Fibroblast of lung (primary cell): Measurements from ENCODE around the gene UPF1. TPM values are rescaled to one million over a fixed set of nuclear protein-coding genes. Genes with fewer than 3 reads are reported as not detected.

Experiments
- DNase-seq, 2 donors: peaks; one replicate each; pipeline versions ENCODE4 v3.0.0 to v3.0.0-alpha.2; 2010; ENCODE audit warnings: low read depth in 2 of 2
- H2AFZ ChIP-seq: 2 replicates; pipeline ENCODE4 v1.5.1; 2012; ENCODE audit warnings: low read length, control low read depth, inconsistent platforms
- H3K27ac ChIP-seq: 2 replicates; pipeline ENCODE4 v1.5.1; 2011; ENCODE audit warnings: low read length, control low read depth; ENCODE audit not compliant: insufficient read depth
- H3K27me3 ChIP-seq: 2 replicates; pipeline ENCODE4 v1.5.1; 2011; ENCODE audit warnings: mild to moderate bottlenecking, low read length; ENCODE audit not compliant: control insufficient read depth, insufficient read depth
- H3K36me3 ChIP-seq: 2 replicates; pipeline ENCODE4 v1.5.1; 2011; ENCODE audit warnings: low read length; ENCODE audit not compliant: control insufficient read depth, insufficient read depth
- H3K4me1 ChIP-seq: 2 replicates; pipeline ENCODE4 v1.5.1; 2011; ENCODE audit warnings: low read length; ENCODE audit not compliant: control insufficient read depth, insufficient read depth; ENCODE audit errors: extremely low read depth
- H3K4me2 ChIP-seq: 2 replicates; pipeline ENCODE4 v1.5.1; 2011; ENCODE audit warnings: low read length, control low read depth; ENCODE audit not compliant: insufficient read depth; ENCODE audit errors: extremely low read depth
- H3K4me3 ChIP-seq, 4 experiments: fragments of 200-600 bp in 1 of 4; sonication (generic) in 1 of 4; replicated peaks in 1 of 4; 2 replicates each; pipeline ENCODE4 v1.5.1; 2011 to 2016; ENCODE audit warnings: low read length in 4 of 4, low read depth in 3 of 4, mild to moderate bottlenecking in 3 of 4, control low read depth in 2 of 4, inconsistent platforms in 1 of 4, mixed read lengths in 1 of 4; ENCODE audit not compliant: insufficient read depth in 1 of 4; ENCODE audit errors: control extremely low read depth in 1 of 4
- H3K79me2 ChIP-seq: 2 replicates; pipeline ENCODE4 v1.5.1; 2012; ENCODE audit warnings: mild to moderate bottlenecking, low read length, inconsistent platforms; ENCODE audit not compliant: control insufficient read depth, insufficient read depth
- H3K9ac ChIP-seq: 2 replicates; pipeline ENCODE4 v1.5.1; 2011; ENCODE audit warnings: mild to moderate bottlenecking, low read length, control low read depth; ENCODE audit not compliant: insufficient read depth
- H3K9me3 ChIP-seq: 2 replicates; pipeline ENCODE4 v1.5.1; 2012; ENCODE audit warnings: low read depth, low read length; ENCODE audit not compliant: control insufficient read depth, insufficient read depth
- H4K20me1 ChIP-seq: 2 replicates; pipeline ENCODE4 v1.5.1; 2011; ENCODE audit warnings: low read length; ENCODE audit not compliant: control insufficient read depth, insufficient read depth; ENCODE audit errors: extremely low read depth
- CTCF ChIP-seq, 2 donors: IDR thresholded peaks in 1 of 2; conservative IDR thresholded peaks in 1 of 2; 1 replicate in 1 of 2; 2 replicates in 1 of 2; pipeline ENCODE4 v1.5.1; 2011 to 2012; ENCODE audit warnings: low read length in 2 of 2, control low read depth in 1 of 2, inconsistent platforms in 1 of 2, low read depth in 1 of 2, mild to moderate bottlenecking in 1 of 2
- EZH2 ChIP-seq: IDR thresholded peaks from 2 replicates; pipeline ENCODE4 v1.5.1; 2012; ENCODE audit warnings: low read length, control low read depth, mild to moderate bottlenecking; ENCODE audit errors: missing control alignments
- polyA plus RNA-seq, 2 donors: library from polyadenylated mRNA; depleted of rRNA in 1 of 2; stranded (reverse) in 1 of 2; unstranded in 1 of 2; fragments of >200 nt; gene quantifications; 2 replicates each; pipeline ENCODE4 v1.2.1, GENCODE V29; 2011 to 2012; ENCODE audit warnings: missing spikeins in 1 of 2
- total RNA-seq: library from RNA; depleted of rRNA; stranded (reverse); fragments of >200 nt; gene quantifications from 2 replicates; pipeline ENCODE4 v1.2.1, GENCODE V29; 2014

The UPF1 gene
- total and polyA plus RNA-seq, 2 donors (not counting 1 experiment from before 2014, with no cell fraction given) = 20.5 to 57.1 TPM

GRCh38 chr19:18847549-18848463 is 16.0 kb downstream of the UPF1 start:
- peak overlapping the region; percentile 86 for H3K27ac ChIP-seq
- H3K9me3 ChIP-seq = no peaks in the 10 kb centered on the region
- H3K36me3 ChIP-seq = peaks cover 23% of the 10 kb centered on the region
- TF ChIP-seq CTCF (conservative IDR thresholded peaks at IDR 0.05 in 1 of 2, IDR thresholded peaks at IDR 0.05 in 1 of 2; ENCODE audit: low read depth in 1 of 2, low read length in 2 of 2) = no peak
- TF ChIP-seq EZH2 = no peak
- H3K27me3 ChIP-seq = no peaks in the 10 kb centered on the region
- peaks cover 8% of the 10 kb centered on the region for H4K20me1 ChIP-seq
- H3K4me3 ChIP-seq = peak overlapping the region in 1 of 4 experiments; percentile 15
- H3K4me1 ChIP-seq = peaks cover 35% of the 10 kb centered on the region
- H3K9ac ChIP-seq = peak overlapping the region; percentile 27
- peaks cover 66% of the 10 kb centered on the region for H3K79me2 ChIP-seq
- H2AFZ ChIP-seq = no peak overlapping the region
- peak overlapping the region; percentile 78 for H3K4me2 ChIP-seq
- DNase-seq = peak in 1 of 2 donors; percentile 54

GRCh38 chr19:18848878-18849661 is 17.3 kb downstream of the UPF1 start:
- peak in 1 of 2 donors; percentile 67 for DNase-seq
- no peak overlapping the region for H2AFZ ChIP-seq

More at GRCh38 chr19:18848878-18849661, 17.3 kb downstream of the UPF1 start:
- H3K36me3 ChIP-seq = peaks cover 31% of the 10 kb centered on the region
- peaks cover 3% of the 10 kb centered on the region for H4K20me1 ChIP-seq
- peak overlapping the region in 1 of 4 experiments; percentile 14 for H3K4me3 ChIP-seq
- peaks cover 33% of the 10 kb centered on the region for H3K4me1 ChIP-seq
- H3K4me2 ChIP-seq = peak overlapping the region; percentile 75
- TF ChIP-seq CTCF (conservative IDR thresholded peaks at IDR 0.05 in 1 of 2, IDR thresholded peaks at IDR 0.05 in 1 of 2; ENCODE audit: low read depth in 1 of 2, low read length in 2 of 2) (no peak), EZH2 (no peak)
- no peaks in the 10 kb centered on the region for H3K27me3 ChIP-seq
- peaks cover 55% of the 10 kb centered on the region for H3K79me2 ChIP-seq
- no peak overlapping the region for H3K9ac ChIP-seq
- H3K27ac ChIP-seq = peak overlapping the region; percentile 86
- H3K9me3 ChIP-seq = no peaks in the 10 kb centered on the region
